GM19193 (cell line): ENCODE results near the gene B4GALT2.

Source experiments
- POLR2A ChIP-seq: IDR thresholded peaks from 4 replicates; pipeline ENCODE4 v1.6.1; 2011; ENCODE audit not compliant: insufficient read depth, insufficient read length; ENCODE audit errors: extremely low read depth

The B4GALT2 gene

DNA sequence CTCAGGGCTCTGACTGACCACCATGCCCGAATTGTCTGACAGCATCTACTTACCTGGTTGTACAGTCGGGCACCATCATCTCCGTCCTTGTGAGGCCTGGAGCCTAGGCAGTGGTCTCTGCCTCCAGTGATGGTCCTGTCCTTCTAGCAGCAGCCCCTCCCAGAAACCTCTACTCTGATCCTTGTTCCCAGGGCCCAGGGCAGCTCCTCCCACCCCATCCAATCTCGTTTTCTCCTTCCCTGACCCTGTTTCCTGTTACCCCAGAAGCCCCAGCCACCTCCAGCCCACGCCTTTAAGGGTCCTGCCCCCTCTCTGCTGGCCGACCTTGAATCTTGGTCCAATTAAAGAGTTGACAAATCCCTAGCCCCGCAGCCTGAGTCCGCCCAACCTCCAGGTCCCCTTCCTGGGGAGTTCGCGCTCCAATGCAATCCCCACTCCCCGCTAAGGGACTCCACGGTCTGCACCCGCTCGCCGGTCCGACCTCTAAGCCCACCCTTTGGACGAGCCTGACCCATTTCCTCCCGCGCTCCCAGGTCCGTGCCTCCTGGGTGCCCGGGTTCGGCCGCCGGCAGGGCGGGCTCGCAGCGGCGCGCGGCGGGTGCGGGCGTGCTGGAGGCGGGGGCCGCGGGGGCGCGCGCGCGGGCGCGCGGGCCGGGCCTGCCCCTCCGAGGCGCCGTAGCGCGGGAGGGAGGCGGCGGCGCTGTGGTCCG is at the start of gene B4GALT2:
Gene B4GALT2 (plus strand): TSS at position 660 of the 710 bp plus-strand sequence. CDS start 1,951 bp downstream, outside the sequence.
- peak; percentile 46 for TF ChIP-seq POLR2A

DNA sequence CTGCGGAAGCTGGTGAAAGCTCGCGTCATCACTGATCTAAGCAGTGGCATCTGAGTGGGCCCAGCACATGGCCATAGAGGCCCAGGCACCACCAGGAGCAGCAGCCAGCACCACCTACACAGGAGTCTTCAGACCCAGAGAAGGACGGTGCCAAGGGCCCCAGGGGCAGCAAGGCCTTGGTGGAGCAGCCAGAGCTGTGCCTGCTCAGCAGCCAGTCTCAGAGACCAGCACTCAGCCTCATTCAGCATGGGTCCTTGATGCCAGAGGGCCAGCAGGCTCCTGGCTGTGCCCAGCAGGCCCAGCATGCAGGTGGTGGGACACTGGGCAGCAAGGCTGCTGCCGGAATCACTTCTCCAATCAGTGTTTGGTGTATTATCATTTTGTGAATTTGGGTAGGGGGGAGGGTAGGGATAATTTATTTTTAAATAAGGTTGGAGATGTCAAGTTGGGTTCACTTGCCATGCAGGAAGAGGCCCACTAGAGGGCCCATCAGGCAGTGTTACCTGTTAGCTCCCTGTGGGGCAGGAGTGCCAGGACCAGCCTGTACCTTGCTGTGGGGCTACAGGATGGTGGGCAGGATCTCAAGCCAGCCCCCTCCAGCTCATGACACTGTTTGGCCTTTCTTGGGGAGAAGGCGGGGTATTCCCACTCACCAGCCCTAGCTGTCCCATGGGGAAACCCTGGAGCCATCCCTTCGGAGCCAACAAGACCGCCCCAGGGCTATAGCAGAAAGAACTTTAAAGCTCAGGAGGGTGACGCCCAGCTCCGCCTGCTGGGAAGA is 48.7 kb upstream of the B4GALT2 start:
- no peak for TF ChIP-seq POLR2A

- TF ChIP-seq POLR2A: no peak
Measured at GRCh38 chr1:43930949-43931275, 48.1 kb upstream of the B4GALT2 start.

GRCh38 chr1:43931711-43932660 is 47.0 kb upstream of the B4GALT2 start:
- no peak for TF ChIP-seq POLR2A

DNA sequence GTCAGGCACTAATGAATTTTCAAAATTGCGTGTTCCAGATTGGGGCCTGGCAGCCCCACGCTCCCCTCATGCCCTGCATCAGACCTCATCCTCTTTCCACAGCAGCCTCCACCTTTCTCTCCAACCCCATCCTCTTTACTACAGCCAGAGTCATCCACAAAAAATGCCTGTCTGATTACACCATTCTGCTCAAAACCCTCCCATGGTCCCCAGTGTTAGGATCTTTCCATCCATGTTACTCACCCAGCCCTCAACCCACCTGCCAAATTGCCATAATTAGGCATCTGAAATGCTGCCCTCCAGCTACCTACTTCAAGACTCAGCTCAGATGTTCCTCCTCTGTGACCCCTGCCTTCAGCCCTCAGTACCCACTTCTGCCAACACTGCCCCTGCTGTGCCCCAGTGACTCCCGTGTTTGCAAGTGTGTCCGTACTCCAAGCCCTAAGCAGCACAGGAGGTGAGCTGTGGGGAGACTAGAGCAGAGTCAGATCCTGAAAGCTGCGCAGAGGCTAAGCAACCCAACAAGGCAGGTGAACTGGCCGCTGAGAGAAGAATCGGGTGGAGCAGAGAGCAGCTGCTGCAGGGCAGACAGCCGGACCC is 46.1 kb upstream of the B4GALT2 start:
- no peak for TF ChIP-seq POLR2A

DNA sequence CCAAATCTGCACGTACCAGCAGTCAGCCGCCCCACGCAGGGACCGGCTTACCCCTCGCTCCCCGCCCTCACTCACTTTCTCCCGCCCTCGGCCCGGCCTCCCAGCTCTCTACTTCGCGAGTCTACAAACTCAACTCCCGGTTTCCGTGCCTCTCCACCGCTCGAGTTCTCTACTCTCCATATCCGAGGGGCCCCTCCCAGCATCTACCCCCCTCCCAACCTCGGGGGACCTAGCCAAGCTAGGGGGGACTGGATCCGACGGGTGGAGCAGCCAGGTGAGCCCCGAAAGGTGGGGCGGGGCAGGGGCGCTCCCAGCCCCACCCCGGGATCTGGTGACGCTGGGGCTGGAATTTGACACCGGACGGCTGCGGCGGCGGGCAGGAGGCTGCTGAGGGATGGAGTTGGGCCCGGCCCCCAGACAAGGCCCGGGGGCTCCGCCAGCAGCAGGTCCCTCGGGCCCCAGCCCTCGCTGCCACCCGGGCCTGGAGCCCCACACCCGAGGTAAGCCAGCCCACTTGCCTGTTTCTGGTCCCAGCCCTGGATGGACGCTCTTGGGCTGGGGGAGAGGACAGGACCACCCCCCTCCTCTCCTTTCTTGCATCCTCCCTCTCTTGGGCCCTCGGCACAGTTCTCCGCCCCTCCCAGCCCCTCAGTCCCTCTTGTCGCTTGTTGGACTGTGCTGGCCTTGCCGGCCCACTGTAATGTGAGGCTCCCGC is 45.5 kb upstream of the B4GALT2 start, which contains the start of gene ARTN:
Gene ARTN (plus strand): TSS at position 416 of the 715 bp plus-strand sequence. CDS start 1,856 bp downstream, outside the sequence.
- no peak for TF ChIP-seq POLR2A

GRCh38 chr1:43934101-43934985 is 44.7 kb upstream of the B4GALT2 start:
- TF ChIP-seq POLR2A: no peak

DNA sequence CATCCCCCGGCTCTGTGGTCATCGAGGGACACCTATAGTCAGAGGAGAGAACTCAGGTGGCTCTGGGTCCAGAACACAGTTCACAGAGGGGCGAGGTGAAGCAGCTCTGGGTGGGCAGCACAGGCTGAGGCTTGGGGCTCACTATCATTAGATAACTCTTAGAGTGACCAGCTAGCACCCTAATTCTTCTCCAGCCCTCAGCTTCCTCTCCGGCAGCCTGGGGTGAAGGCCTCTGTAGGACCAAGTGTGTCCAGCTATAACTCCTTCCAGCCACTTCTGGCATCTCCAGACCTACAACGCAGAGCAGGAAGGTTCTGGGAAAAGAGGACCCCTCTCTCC is 44.1 kb upstream of the B4GALT2 start:
- TF ChIP-seq POLR2A: no peak

DNA sequence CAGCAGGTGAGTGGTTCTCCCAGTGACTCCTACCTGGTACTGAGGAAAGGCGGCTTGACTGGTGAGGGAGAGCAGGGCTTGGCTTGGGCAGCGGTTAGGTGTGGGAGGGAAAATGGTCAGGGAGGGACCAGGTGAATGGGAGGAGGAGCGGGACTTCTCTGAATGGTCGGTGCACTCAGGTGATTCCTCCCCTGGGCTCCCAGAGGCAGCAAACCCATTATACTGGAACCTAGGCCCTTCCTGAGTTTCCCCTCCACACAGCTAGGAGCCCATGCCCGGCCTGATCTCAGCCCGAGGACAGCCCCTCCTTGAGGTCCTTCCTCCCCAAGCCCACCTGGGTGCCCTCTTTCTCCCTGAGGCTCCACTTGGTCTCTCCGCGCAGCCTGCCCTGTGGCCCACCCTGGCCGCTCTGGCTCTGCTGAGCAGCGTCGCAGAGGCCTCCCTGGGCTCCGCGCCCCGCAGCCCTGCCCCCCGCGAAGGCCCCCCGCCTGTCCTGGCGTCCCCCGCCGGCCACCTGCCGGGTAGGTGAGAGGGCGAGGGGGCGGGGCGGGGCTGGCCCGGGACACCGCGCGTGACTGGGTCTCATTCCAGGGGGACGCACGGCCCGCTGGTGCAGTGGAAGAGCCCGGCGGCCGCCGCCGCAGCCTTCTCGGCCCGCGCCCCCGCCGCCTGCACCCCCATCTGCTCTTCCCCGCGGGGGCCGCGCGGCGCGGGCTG is 43.1 kb upstream of the B4GALT2 start:
- TF ChIP-seq POLR2A: no peak

- TF ChIP-seq POLR2A: no peak
Measured at GRCh38 chr1:43936431-43937151, 42.4 kb upstream of the B4GALT2 start.

- TF ChIP-seq POLR2A: no peak
Measured at GRCh38 chr1:43937179-43937865, 41.7 kb upstream of the B4GALT2 start.
